Erythroblast (primary cell): Measurements from ENCODE around the gene SPEG.

Source experiments
- GATA1 ChIP-seq: IDR thresholded peaks from 2 replicates; pipeline ENCODE4 v1.6.1; 2011; ENCODE audit warnings: low read depth, mild to moderate bottlenecking, control low read depth, low read length, moderate library complexity
- POLR2A ChIP-seq: IDR thresholded peaks from 2 replicates; pipeline ENCODE4 v1.6.1; 2011; ENCODE audit warnings: mild to moderate bottlenecking, low read length

GRCh38 chr2:219496825-219497494 is 62.3 kb downstream of the SPEG start:
- TF ChIP-seq POLR2A (no peak), GATA1 (no peak)
